ENCODE data around the gene OSBPL1A. TPM values are rescaled to one million over a fixed set of nuclear protein-coding genes. Genes with fewer than 3 reads are reported as not detected.
"Not testable (repeated sequence)": the region's sequence is repeated elsewhere in the genome, so short reads cannot be mapped to it uniquely, and the experiment has no call there.

Gene OSBPL1A
- total RNA-seq, 1 experiment from 2014 or later: 53.1 TPM

DNA sequence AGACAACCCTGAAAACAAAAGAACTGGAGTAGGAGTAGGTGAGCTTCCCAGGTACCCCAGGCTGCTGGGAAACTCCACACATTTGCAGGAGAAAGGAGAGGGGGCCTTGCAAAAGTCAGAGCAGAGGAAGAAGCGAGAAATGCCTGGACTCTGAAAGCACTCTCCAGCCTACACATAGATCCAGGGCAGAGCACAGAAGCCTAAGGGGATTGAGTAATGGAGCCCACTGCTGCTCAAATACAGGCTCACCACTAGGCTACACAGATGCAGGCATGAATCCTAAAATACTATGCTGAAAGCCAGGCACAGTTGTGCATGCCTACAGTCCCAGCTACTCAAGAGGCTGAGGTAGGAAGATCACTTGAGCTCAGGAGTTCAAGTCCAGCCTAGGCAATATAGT, 33.4 kb downstream of the OSBPL1A start (continued):
- TF ChIP-seq JAZF1 (CRISPR knock-in tag; IDR thresholded peaks at IDR 0.05) (no peak), PREB (CRISPR knock-in tag; IDR thresholded peaks at IDR 0.05; ENCODE audit: borderline replicate concordance) (no peak), ZMAT4 (CRISPR knock-in tag; IDR thresholded peaks at IDR 0.05) (no peak)

DNA sequence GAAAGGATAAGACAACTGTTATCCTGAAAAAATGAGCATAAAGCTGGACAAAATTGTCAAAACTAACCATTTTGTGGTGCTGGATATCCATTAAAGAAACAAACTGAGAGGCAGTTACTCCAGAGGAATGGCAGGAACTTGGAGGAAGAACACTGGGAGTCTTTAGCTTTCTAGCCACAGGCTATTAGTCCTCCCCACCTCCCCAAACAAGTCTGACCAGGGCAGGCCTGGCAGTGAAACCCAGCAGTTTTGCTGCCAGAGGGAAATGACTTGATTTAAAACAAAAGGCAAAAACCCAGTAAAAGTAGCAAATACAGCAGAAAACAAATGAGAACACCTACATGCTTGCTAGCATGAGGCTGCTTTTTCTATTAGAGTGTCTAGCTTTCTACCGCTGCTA, 34.9 kb downstream of the OSBPL1A start:
- H3K36me3 Mint-ChIP-seq: peaks cover 31% of the 10 kb centered on the region
- H3K4me1 Mint-ChIP-seq: peaks cover 22% of the 10 kb centered on the region
- H3K27ac Mint-ChIP-seq: peak overlapping the region; percentile 93
- ChIA-PET POLR2A (interaction anchor here (0.9 kb wide), 1 partner anchor 18 kb away, joined by 4 read pairs; no protein-coding TSS in a partner anchor), CTCF (interaction anchor here (1.4 to 1.9 kb wide), 2 partner anchors 51 to 126 kb away, joined by 5 to 8 read pairs; no protein-coding TSS in a partner anchor)
- ATAC-seq: peak; percentile 54
- DNase-seq (ENCODE audit: low spot score): no peak
- H3K4me3 Mint-ChIP-seq: no peak overlapping the region
- TF ChIP-seq ELF4 (CRISPR knock-in tag; IDR thresholded peaks at IDR 0.05; ENCODE audit: low read depth) (no peak), IRF1 (CRISPR knock-in tag; IDR thresholded peaks at IDR 0.05) (no peak), CTCF (IDR thresholded peaks at IDR 0.05) (no peak), TEAD1 (CRISPR knock-in tag; IDR thresholded peaks at IDR 0.05) (no peak)
- TF ChIP-seq, protein P1, sequence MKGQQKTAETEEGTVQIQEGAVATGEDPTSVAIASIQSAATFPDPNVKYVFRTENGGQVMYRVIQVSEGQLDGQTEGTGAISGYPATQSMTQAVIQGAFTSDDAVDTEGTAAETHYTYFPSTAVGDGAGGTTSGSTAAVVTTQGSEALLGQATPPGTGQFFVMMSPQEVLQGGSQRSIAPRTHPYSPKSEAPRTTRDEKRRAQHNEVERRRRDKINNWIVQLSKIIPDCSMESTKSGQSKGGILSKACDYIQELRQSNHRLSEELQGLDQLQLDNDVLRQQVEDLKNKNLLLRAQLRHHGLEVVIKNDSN (CRISPR knock-in tag; IDR thresholded peaks at IDR 0.05): no peak
- no peaks in the 10 kb centered on the region for H3K27me3 Mint-ChIP-seq (ENCODE audit: low read depth)
- H3K9me3 Mint-ChIP-seq: no peaks in the 10 kb centered on the region

GRCh38 chr18:24359787-24360530, 37.7 kb downstream of the OSBPL1A start:
- Mint-ChIP-seq H3K36me3 (peaks cover 14% of the 10 kb centered on the region; the same call in 1 of the 2 replicates), H3K27ac (peak overlapping the region; percentile 78), H3K4me1 (peaks cover 36% of the 10 kb centered on the region)
- not testable (repeated sequence) for H3K9me3 Mint-ChIP-seq; H3K4me3 Mint-ChIP-seq; H3K27me3 Mint-ChIP-seq (ENCODE audit: low read depth); DNase-seq (ENCODE audit: low spot score)
- ChIA-PET CTCF (interaction anchor here (0.6 to 3.4 kb wide), 34 partner anchors 9 to 869 kb away, joined by 3 to 51 read pairs (median 6); partner anchors contain the start of genes IMPACT and OSBPL1A), POLR2A (interaction anchor here (1.2 kb wide), 1 partner anchor 37 kb away, joined by 5 read pairs; the partner anchor contains the start of gene OSBPL1A)
- ATAC-seq: peak; percentile 73
- TF ChIP-seq CTCF (IDR thresholded peaks at IDR 0.05) (peak; percentile 45), ZNF423 (CRISPR knock-in tag; IDR thresholded peaks at IDR 0.05) (peak; percentile 13; the same call in 1 of the 2 replicates)

DNA sequence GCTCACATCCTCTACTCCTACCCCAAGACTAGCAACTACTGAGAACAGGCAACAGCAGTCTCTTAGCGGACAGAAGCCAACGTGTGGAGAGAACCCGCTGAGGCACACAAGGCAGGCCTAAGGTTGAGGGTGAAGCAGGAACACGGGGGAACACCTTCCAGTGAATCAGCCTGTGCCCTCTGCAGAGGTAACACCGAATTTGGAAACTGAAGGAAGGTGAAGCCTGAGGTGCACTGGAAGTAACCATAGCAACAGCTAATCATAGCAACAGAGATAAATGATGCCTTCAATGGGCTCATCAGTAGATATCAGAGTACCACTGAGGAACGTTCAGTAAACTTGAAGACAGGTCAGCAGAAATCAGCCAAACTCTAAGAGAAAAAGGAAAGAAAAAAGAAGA, 43.3 kb downstream of the OSBPL1A start:
- ChIA-PET CTCF (interaction anchor here (0.6 to 1.4 kb wide), 4 partner anchors 10 to 135 kb away, joined by 3 to 4 read pairs (median 3); no protein-coding TSS in a partner anchor), POLR2A (no interaction called here)
- Mint-ChIP-seq H3K4me1 (peaks cover 37% of the 10 kb centered on the region), H3K9me3 (no peaks in the 10 kb centered on the region), H3K27ac (no peak overlapping the region), H3K4me3 (no peak overlapping the region), H3K36me3 (peaks cover 6% of the 10 kb centered on the region; the same call in 1 of the 2 replicates), H3K27me3 (ENCODE audit: low read depth) (no peaks in the 10 kb centered on the region)
- DNase-seq (ENCODE audit: low spot score) (no peak), ATAC-seq (no peak)
- TF ChIP-seq CREM (CRISPR knock-in tag; IDR thresholded peaks at IDR 0.05) (no peak), ZNF317 (CRISPR knock-in tag; IDR thresholded peaks at IDR 0.05; ENCODE audit: borderline replicate concordance, low read depth) (no peak), PRRX2 (CRISPR knock-in tag; IDR thresholded peaks at IDR 0.05) (no peak), ZNF532 (CRISPR knock-in tag; IDR thresholded peaks at IDR 0.05; ENCODE audit: borderline replicate concordance) (no peak), MXD4 (CRISPR knock-in tag; IDR thresholded peaks at IDR 0.05; ENCODE audit: borderline replicate concordance) (no peak)

All from WTC11 (cell line).